NCI-H1436 treated with DMSO at 0.1 percent for 48 hours (cell line): Measurements from ENCODE around the gene SPDYE5.
"Not testable (repeated sequence)": the region's sequence is repeated elsewhere in the genome, so short reads cannot be mapped to it uniquely, and the experiment has no call there.

Experiments used
- DNase-seq: peaks from one replicate; lab custom pipeline; 2025; lab: John Stamatoyannopoulos, UW

Gene SPDYE5, protein sequence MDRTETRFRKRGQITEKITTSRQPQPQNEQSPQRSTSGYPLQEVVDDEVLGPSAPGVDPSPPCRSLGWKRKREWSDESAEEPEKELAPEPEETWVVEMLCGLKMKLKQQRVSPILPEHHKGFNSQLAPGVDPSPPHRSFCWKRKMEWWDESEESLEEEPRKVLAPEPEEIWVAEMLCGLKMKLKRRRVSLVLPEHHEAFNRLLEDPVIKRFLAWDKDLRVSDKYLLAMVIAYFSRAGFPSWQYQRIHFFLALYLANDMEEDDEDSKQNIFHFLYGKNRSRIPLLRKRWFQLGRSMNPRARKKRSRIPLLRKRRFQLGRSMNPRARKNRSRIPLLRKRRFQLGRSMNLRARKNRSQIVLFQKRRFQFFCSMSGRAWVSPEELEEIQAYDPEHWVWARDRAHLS

DNA sequence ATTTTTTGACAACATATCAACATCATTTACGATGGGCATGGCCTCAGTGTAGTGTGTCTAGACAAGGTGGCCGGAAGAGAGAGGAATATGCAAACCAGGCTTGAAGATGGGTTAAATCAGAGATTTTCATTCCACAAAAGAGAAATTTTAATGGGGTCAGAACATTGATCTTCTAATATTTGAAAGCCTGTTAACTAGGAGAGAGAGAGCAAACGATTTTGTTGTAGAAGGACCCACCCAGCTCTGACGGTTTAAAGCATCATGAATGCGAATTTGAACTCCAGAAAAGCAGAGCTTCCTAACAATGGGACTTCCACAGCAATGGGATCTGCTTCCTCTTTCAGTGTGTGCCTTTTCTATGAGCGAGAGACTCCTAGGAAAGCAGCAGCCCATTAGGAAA is at the start of gene SPDYE5:
SPDYE5 (plus strand) TSS at position 301 of the 400 bp plus-strand sequence. CDS start 1,728 bp downstream, outside the sequence.
- not testable (repeated sequence) for DNase-seq

DNA sequence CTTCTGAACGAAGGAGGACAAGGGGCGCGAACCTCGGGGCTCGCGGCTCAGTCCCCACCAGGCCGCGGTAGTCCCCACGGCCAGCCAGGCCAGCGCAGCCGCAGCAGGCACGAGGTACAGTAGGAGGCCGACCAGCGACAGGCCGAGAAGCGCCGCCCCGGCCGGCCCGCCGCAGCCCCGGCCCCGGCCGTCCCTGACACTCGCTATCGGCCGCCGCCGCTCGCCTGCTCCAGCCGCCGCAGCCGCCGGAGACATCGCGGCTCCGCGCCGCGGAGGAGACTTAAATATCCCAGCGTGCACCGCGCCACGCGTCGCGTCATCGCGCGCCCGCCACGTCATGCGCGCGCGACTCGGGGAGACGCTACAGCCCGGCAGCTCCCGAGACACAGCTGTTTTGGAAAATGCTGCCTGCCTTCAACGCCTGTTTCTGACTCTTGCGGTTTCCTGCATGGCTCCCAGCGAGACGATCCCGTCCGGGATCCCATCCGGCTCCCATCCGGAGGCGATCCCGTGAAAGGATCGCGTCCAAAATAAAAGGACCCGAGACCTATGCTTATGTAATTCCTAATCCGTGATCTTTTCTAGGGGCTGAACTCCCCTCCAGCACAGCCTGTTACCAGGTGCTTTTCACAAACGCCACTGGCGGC is 49.5 kb upstream of the SPDYE5 start:
- not testable (repeated sequence) for DNase-seq

DNA sequence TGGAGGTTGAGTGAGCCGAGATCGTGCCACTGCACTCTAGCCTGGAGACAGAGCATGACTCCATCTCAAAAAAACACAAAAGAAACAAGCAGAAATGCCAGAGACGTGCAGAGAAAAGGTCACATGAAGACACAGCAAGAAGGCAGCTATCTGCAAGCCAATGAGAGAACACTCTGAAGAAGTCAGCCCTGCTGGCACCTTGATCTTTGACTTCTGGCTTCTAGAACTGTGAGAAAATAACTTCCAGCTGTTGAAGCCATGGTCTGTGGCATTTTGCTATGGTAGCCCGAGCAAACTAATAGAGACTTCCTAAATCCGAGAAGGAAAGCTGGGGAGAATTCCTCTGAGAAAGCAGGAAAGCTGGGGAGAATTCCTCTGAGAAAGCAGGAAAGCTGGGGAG is 42.2 kb upstream of the SPDYE5 start:
- not testable (repeated sequence) for DNase-seq

DNA sequence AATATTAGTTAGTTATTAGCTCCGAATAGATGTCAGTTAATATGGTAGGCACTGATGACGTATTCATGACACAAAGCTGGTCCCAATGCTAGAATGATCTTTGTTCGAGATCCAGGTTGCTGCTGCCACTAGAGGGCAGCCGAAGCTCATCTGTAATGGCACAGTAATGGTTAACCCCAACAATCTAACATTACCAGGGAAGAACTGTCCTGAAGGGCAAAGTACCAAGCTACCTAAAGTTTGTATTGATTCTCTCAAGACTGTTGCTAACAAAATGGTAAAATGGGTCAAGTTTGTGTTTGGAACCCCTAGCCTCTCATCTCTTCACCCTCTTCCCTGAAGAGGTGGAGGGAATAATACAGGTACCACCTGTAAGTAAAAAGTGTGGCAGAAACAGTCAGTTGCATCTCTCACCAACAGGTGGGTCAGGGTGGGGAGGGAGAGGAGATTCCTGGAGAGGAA is 39.6 kb upstream of the SPDYE5 start:
- DNase-seq = not testable (repeated sequence)

DNA sequence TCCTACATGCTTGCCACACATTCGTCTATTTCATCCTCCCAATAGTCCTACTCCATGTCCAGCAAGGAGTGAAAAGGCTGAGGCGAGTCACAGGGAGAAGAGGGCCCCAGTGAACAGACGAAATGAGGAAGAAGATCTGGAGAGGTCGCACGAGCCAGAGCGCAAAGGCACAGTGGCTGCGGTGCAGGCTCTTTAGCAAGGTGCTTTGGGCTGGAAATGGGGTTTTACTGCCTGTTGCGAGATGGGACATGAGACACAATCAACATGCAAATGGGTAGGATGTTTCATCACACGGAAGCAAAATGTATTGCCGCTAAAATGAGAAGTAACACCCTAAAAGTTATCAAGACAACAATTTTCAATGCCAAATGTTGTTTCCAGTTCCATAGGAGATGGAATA is 35.7 kb upstream of the SPDYE5 start:
- not testable (repeated sequence) for DNase-seq

DNA sequence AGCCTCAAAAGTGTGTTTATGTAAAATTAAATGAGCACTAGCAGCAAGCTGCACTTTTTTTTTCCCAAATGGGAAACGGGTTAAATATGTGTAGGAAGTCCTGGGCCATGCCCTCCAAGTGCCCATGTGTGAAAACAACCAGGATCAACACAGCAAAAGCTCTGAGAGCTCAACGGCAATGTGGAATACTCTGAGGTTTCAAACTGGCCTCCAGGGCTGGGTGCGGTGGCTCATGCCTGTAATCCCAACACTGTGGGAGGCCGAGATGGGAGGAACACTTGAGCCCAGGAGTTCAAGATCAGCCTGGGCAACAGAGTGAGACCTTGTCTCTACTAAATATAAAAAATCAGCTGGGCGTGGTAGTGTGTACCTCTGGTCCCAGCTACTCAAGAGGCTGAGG is 34.1 kb upstream of the SPDYE5 start:
- not testable (repeated sequence) for DNase-seq

DNA sequence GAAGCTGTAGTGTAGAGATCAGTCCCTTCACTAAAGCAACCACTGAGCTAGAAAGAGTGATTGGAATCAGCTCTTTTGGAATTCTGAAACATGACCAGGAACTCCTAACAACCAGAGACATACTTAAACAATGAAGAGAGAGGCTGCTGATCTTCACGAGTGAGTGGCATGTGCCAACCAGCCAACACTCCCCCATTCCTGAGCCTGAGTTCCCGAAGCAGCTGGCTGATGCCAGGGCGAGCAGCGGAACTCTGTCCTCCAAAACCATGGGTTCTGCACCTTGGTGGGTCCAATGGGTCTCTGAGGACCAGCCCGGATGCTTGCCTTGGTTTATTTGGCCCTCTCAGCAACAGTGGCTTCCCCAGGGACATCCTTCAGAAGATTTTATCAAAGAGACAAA is 31.6 kb upstream of the SPDYE5 start:
- not testable (repeated sequence) for DNase-seq

DNA sequence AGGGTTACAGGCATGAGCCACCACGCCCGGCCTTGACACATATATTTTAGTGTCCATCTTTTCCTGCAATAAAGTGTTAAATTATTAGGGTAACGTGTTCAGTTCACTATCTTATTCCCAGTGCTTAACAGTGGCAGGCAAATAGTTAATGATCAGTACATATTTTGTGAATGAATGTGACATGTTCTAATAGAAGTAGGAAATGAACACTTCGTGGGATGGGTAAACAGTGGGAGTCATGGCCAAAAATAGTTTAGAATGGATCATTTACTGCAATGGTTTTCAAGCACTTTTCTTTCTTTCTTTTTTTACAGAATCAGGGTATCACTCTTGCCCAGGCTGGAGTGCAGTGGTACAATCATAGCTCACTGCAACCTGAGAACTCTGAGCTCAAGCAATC is 22.0 kb upstream of the SPDYE5 start:
- not testable (repeated sequence) for DNase-seq

DNA sequence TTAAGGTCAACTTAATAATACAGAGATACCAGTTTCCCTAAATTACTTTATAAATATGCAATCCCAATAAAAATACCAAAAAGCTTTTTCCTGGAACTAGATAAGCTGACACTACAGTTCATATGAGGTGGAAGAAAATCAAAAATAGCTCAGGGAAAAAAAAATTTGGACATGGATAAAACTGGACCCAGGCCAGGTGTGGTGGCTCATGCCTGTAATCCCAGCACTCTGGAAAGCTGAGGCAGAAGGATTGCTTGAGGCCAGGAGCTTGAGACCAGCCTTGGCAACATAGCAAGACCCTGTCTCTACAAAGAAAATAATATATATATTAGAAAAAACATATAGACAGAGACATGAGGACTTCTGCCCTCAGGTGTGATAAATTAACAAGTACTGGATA is 14.7 kb upstream of the SPDYE5 start:
- not testable (repeated sequence) for DNase-seq

DNA sequence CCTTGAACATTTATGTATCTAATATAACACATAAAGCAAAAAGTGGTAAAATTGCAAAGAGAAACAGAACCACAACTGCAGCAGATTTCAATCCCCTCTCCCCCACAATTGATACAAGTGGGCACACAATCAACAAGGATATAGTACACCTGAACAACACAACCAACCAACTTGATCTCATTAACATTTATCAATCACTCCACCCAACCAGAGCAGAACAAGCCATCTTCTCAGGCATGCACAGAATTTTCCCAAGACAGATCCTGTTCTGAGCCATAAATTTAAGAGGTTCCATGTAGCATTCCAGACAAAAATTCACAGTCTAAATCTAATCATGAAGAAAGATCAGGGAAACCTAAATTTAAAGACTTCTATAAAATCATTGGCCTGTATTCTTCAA is 11.8 kb upstream of the SPDYE5 start:
- not testable (repeated sequence) for DNase-seq

DNA sequence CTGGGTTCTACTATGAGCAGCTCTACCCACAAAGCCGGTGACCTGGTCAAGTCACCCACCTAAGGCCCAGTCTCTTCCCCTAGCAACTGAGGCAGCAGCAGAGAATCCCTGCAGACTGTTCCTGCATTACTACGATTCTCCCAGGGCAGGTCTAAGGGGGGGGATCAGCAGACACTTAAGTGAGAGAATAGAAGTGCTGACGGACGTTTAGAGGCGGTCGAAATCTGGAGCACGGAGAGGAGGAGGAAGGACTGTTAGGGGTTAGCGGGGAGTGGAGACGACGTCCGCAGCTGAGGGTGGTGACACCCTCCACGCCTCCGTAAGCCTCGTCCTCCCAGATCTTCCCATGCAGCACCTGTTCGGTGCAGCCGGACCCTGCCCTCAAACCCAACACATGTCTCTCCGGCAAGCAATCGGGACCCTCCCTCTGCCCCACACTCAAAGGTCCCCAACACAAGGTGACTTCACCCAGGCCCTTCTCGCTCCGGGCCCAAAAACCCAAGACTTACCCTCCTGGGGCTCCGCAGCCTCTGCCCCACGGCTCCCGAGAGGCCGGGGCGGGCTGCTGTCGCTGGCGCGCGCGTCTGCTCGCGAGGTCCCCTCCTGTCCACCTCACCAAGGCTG is 6.7 kb upstream of the SPDYE5 start:
- DNase-seq = not testable (repeated sequence)

DNA sequence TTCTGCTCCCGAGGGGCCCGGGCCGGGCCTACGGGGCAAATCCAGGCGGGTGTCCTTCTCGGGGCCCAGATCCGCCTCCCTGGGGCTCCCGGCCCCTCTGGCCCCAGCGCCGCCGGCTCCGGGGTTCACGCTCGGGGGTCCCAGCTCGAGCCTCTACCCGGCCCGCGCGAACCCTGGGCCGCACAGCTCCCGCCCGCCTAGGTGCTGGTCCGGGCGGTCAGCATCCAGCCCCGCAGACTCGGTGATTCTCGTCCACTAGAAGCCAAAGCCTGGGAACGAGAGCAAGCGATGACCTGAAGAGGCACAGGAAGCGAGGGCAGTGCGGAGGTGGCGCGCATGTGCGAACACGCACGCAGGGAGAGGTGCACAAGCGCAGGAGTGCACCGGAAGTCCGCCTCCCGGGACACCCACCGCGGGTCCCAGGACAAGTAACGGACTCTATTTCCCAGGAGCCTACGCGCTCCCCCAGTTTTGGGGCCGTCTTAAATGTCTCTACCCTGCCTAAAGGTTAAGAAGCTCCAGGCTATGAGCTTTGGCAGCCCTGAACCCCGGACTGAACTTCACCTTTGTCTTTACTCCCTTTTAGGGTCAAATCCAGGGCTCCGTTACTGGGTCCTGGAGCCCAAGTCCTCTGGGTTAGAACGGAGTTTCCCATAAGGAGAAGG is 6.0 kb upstream of the SPDYE5 start, which contains the start of gene POM121C:
POM121C (minus strand) TSS at position 321 of the 665 bp plus-strand sequence. CDS start 44,803 bp downstream, outside the sequence.
- peak; percentile 68 for DNase-seq

DNA sequence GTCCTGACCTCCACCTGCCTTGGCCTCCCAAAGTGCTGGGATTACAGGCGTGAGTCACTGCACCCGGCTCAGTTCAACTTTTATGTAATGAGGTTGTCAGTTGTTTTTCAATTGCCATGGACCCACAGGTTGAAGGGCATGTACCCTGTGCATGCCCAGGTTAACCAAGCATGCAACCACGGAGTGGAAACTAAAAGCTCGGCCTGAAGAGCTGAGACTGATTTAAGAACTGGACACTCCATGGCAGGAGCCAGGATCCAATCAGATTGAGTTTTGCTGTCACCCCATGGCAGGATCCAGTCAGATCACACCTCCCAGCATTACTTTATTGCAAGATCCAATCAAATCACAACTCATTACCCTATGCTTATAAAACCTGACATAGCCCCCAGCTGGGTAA is 16.9 kb downstream of the SPDYE5 start:
- not testable (repeated sequence) for DNase-seq

DNA sequence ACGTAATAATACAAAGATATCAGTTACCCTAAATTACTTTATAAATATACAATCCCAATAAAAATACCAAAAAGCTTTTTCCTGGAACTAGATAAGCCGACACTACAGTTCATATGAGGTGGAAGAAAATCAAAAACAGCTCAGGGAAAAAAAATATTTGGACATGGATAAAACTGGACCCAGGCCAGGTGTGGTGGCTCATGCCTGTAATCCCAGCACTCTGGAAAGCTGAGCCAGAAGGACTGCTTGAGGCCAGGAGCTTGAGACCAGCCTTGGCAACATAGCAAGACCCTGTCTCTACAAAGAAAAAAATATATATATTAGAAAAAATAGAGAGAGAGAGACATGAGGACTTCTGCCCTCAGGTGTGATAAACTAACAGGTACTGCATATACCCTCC is 26.7 kb downstream of the SPDYE5 start:
- not testable (repeated sequence) for DNase-seq

DNA sequence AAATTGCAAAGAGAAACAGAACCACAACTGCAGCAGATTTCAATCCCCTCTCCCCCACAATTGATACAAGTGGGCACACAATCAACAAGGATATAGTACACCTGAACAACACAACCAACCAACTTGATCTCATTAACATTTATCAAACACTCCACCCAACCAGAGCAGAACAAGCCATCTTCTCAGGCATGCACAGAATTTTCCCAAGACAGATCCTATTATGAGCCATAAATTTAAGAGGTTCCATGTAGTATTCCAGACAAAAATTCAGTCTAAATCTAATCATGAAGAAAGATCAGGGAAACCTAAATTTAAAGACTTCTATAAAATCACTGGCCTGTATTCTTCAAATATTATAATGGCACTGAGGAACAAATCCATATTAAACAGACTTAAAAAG is 29.6 kb downstream of the SPDYE5 start:
- DNase-seq = not testable (repeated sequence)

DNA sequence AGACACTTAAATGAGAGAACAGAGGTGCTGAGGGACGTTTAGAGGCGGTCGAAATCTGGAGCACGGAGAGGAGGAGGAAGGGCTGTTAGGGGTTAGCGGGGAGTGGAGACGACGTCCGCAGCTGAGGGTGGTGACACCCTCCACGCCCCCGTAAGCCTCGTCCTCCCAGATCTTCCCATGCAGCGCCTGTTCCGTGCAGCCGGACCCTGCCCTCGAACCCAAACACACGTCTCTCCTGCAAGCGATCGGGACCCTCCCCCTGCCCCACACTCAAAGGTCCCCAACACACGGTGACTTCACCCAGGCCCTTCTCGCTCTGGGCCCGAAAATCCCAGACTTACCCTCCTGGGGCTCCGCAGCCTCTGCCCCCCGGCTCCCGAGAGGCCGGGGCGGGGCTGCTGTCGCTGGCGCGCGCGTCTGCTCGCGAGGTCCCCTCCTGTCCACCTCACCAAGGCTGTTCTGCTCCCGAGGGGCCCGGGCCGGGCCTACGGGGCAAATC is 35.2 kb downstream of the SPDYE5 start:
- not testable (repeated sequence) for DNase-seq

DNA sequence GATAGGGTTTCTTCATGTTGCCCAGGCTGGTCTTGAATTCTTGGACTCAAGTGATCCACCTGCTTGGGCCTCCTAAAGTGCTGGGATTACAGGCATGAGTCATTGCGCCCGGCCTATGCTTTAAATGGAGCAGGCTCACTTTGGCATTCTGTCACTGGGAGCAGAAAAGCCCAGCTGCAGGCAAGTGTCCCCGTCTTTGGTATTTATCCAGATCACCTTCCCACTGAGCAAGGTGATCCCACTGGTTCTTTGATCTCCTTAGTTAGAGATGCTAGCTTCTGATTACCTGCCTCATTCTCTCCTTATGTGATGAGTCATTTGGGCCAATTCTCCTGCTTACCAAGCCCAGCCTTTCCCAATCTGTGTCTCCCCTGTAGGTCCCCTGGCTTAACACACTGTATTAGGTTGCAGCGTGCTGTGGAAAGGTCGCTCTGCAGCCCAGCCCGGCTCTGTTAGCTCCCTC is 39.3 kb downstream of the SPDYE5 start:
- DNase-seq = no peak

DNA sequence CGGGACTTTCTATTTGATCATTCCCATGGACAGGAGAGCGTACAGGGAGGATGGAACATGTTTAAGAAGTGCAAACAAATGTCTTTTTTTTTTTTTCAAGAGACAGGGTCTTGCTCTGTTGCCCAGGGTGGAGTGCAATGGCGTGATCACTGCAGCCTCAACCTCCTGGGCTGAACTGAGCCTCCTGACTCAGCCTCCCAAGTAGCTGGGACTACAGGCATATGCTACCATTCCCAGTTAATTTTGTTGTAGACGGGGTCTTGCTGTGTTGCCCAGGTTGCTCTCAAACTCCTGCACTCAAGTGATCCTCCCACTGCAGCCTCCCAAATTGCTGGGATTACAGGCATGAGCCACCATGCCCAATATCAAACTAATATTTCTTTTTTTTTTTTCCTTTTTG is 40.5 kb downstream of the SPDYE5 start:
- DNase-seq = no peak

DNA sequence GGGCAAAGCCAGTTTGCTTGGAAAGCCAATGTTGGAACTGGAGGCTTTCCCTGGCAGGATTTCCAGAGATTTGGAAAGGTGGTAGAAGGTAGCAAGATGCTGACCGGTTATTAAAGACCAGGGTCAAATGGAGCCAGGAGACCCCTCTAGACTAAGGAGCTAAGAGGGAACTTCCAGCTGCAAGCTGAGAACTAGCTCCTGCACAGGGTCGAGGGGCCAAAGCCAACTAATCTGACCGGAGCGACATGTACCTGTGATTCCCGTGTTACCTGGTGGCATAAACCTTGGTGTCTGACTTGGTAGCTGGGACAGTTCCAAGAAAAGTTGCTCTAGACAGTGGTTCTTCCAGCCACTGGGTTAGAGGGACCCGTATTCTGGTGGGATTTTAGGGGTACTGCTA is 41.8 kb downstream of the SPDYE5 start:
- DNase-seq = no peak

DNA sequence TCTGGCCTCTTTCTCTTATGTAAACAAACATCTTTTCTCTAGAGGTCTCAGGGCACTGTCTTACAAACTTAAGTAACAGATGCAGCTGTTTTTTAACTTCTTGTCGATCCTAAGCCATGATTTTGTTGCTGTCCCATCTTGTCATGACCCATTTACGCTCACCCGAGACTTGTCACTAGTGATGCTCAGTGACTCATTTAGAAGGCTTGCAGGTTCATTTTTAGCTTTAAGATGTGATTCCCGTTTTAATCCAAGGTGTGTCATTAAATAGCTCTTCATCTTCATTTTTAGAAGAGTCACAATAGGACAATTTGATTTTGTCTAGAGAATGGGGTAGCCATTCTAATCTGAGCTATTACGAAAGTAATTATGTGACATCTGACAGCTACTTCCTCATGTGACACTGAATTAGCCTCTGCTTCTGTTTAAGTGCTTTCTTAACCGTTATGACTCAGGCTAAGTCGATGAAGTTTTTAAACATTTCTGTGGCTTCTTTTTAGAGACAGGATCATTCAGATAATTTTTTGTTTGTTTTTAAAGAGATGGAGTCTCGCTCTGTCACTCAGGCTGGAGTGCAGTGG is 42.7 kb downstream of the SPDYE5 start:
- no peak for DNase-seq

DNA sequence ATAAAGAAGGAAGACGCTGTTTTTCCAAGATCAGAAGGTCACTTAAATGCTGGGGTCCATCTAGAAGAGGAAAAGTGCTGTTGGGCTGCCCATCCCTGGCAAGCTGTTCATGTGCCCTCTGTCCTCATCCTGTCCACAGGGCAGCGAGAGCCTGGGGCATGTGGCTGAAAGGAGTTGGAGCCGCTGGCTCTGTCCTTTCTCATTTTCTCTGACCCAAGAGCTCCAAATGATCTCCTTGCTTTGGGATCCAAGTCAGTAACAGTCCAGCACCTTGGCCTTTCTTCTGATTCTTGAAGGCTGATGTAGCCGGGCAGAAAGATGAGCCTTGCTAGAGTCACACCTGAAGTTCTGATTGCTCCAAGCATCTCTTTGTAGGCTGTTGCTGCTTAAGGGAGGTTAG is 44.4 kb downstream of the SPDYE5 start:
- DNase-seq = no peak
